ENCODE measurements around the gene ZEB2. TPM values are rescaled to one million over a fixed set of nuclear protein-coding genes. Genes with fewer than 3 reads are reported as not detected.
A peak's percentile ranks its signal among the peaks of the same experiment; 100 is the strongest.
"Not testable (repeated sequence)": the region's sequence is repeated elsewhere in the genome, so short reads cannot be mapped to it uniquely, and the experiment has no call there.

ZEB2 gene
- total RNA-seq, 6 donors from 2014 or later = 104 to 237 (median 148) TPM

GRCh38 chr2:144364944-144365738, 154.8 kb downstream of the ZEB2 start:
- DNase-seq = no peak
- Histone ChIP-seq H3K9me3 (no peaks in the 10 kb centered on the region), H3K36me3 (no peaks in the 10 kb centered on the region), H3K4me3 (no peak overlapping the region), H3K27ac (no peak overlapping the region), H3K27me3 (no peaks in the 10 kb centered on the region), H3K4me1 (no peaks in the 10 kb centered on the region)
- peak in 1 of 2 donors; percentile 60 for ATAC-seq (ENCODE audit: low FRiP score in 2 of 2)
- WGBS, 2 donors = 90 to 91% methylated on average over 4 of the region's 4 CpGs
- TF ChIP-seq POLR2AphosphoS5 (IDR thresholded peaks at IDR 0.05) = no peak
- no peak for TF ChIP-seq POLR2A (IDR thresholded peaks at IDR 0.05)
- TF ChIP-seq CTCF (IDR thresholded peaks at IDR 0.05) = no peak
- TF ChIP-seq EP300 (IDR thresholded peaks at IDR 0.05) = no peak

- H3K36me3 ChIP-seq; H3K4me3 ChIP-seq; H3K9me3 ChIP-seq; H3K27ac ChIP-seq; H3K27me3 ChIP-seq; H3K4me1 ChIP-seq; DNase-seq; ATAC-seq (ENCODE audit: low FRiP score in 2 of 2): not testable (repeated sequence)
- 87 to 90% methylated on average over 7 of the region's 7 CpGs for WGBS, 2 donors
These were observed 155.7 kb downstream of the ZEB2 start for GRCh38 chr2:144364247-144364646.

- DNase-seq = no peak
- no peak overlapping the region for H3K27ac ChIP-seq
- ATAC-seq (ENCODE audit: low FRiP score in 2 of 2) = no peak
- WGBS, 2 donors = 96 to 100% methylated on average over 1 of the region's 1 CpG
- H3K4me3 ChIP-seq = no peak overlapping the region
- H3K36me3 ChIP-seq = no peaks in the 10 kb centered on the region
- peaks cover 0 to 10% (median 0%) of the 10 kb centered on the region in 4 donors for H3K4me1 ChIP-seq
- H3K27me3 ChIP-seq = no peaks in the 10 kb centered on the region
- TF ChIP-seq EP300 (IDR thresholded peaks at IDR 0.05) (no peak), POLR2AphosphoS5 (IDR thresholded peaks at IDR 0.05) (no peak)
- no peaks in the 10 kb centered on the region for H3K9me3 ChIP-seq
These were observed 157.5 kb downstream of the ZEB2 start for GRCh38 chr2:144362401-144362800.

- peaks cover 0 to 11% (median 0%) of the 10 kb centered on the region in 4 donors for H3K4me1 ChIP-seq
- H3K27ac ChIP-seq = no peak overlapping the region
- no peak for TF ChIP-seq POLR2A (IDR thresholded peaks at IDR 0.05)
- no peak for TF ChIP-seq POLR2AphosphoS5 (IDR thresholded peaks at IDR 0.05)
- no peak for TF ChIP-seq EP300 (IDR thresholded peaks at IDR 0.05)
- TF ChIP-seq CTCF (IDR thresholded peaks at IDR 0.05) = no peak
- H3K4me3 ChIP-seq = no peak overlapping the region
- H3K9me3 ChIP-seq = no peaks in the 10 kb centered on the region
- DNase-seq (no peak), ATAC-seq (ENCODE audit: low FRiP score in 2 of 2) (no peak)
- no peaks in the 10 kb centered on the region for H3K36me3 ChIP-seq
- H3K27me3 ChIP-seq = no peaks in the 10 kb centered on the region
These were observed 158.2 kb downstream of the ZEB2 start for GRCh38 chr2:144361742-144362141.

GRCh38 chr2:144359684-144360083, 160.2 kb downstream of the ZEB2 start:
- TF ChIP-seq POLR2AphosphoS5 (IDR thresholded peaks at IDR 0.05) (no peak), CTCF (IDR thresholded peaks at IDR 0.05) (no peak), POLR2A (IDR thresholded peaks at IDR 0.05) (no peak), EP300 (IDR thresholded peaks at IDR 0.05) (no peak)
- H3K27ac ChIP-seq = no peak overlapping the region
- no peaks in the 10 kb centered on the region for H3K27me3 ChIP-seq
- H3K36me3 ChIP-seq = no peaks in the 10 kb centered on the region
- H3K4me1 ChIP-seq = peaks cover 0 to 11% (median 0%) of the 10 kb centered on the region in 4 donors
- ATAC-seq (ENCODE audit: low FRiP score in 2 of 2) (no peak), DNase-seq (no peak)
- H3K4me3 ChIP-seq = no peak overlapping the region
- H3K9me3 ChIP-seq = no peaks in the 10 kb centered on the region
- 89 to 96% methylated on average over 1 of the region's 1 CpG for WGBS, 2 donors
